Measurements from ENCODE around the gene TRIAP1. TPM values are rescaled to one million over a fixed set of nuclear protein-coding genes. Genes with fewer than 3 reads are reported as not detected.

Gene TRIAP1
- total RNA-seq (10 to 100 TPM in 2 of 5 donors, 1 to 10 TPM in 3; 4.7 to 15.2 (median 8.7) TPM), polyA plus RNA-seq (10 to 100 TPM; 32.6 to 40.6 (median 37.4) TPM)
- long read RNA-seq, donor 1, transcript TRIAP1-202 (2 exons, 1,182 nt): major isoform, 10 of 10 reads
- long read RNA-seq, donor 1, partial matches to known transcripts: 0 of 10 reads
- long read RNA-seq, donor 1, other reads (novel, unspliced or antisense): 0 of 10 reads
- long read RNA-seq, donor 2, partial matches to known transcripts: 0 of 4 reads
- long read RNA-seq, donor 2, other reads (novel, unspliced or antisense): 0 of 4 reads
- long read RNA-seq, donor 3, partial matches to known transcripts: 0 of 4 reads
- long read RNA-seq, donor 3, other reads (novel, unspliced or antisense): 0 of 4 reads
- long read RNA-seq, donor 4, transcript TRIAP1-202 (2 exons, 1,182 nt): major isoform, 5 of 5 reads
- long read RNA-seq, donor 4, partial matches to known transcripts: 0 of 5 reads
- long read RNA-seq, donor 4, other reads (novel, unspliced or antisense): 0 of 5 reads
- long read RNA-seq, donor 5, transcript TRIAP1-202 (2 exons, 1,182 nt): major isoform, 8 of 8 reads
- long read RNA-seq, donor 5, partial matches to known transcripts: 0 of 8 reads
- long read RNA-seq, donor 5, other reads (novel, unspliced or antisense): 0 of 8 reads
- long read RNA-seq, donor 6, transcript TRIAP1-202 (2 exons, 1,182 nt): major isoform, 13 of 13 reads
- long read RNA-seq, donor 6, partial matches to known transcripts: 0 of 13 reads
- long read RNA-seq, donor 6, other reads (novel, unspliced or antisense): 0 of 13 reads
- long read RNA-seq, donor 7, transcript TRIAP1-202 (2 exons, 1,182 nt): major isoform, 9 of 9 reads
- long read RNA-seq, donor 7, partial matches to known transcripts: 0 of 9 reads
- long read RNA-seq, donor 7, other reads (novel, unspliced or antisense): 0 of 9 reads
- long read RNA-seq, donor 8, transcript TRIAP1-202 (2 exons, 1,182 nt): major isoform, 11 of 16 reads
- long read RNA-seq, donor 8, partial matches to known transcripts: 5 of 16 reads
- long read RNA-seq, donor 8, other reads (novel, unspliced or antisense): 0 of 16 reads
- long read RNA-seq, donor 9, transcript TRIAP1-202 (2 exons, 1,182 nt): major isoform, 11 of 11 reads
- long read RNA-seq, donor 9, partial matches to known transcripts: 0 of 11 reads
- long read RNA-seq, donor 9, other reads (novel, unspliced or antisense): 0 of 11 reads
- long read RNA-seq, donor 10, transcript TRIAP1-202 (2 exons, 1,182 nt): major isoform, 5 of 5 reads
- long read RNA-seq, donor 10, partial matches to known transcripts: 0 of 5 reads
- long read RNA-seq, donor 10, other reads (novel, unspliced or antisense): 0 of 5 reads

DNA sequence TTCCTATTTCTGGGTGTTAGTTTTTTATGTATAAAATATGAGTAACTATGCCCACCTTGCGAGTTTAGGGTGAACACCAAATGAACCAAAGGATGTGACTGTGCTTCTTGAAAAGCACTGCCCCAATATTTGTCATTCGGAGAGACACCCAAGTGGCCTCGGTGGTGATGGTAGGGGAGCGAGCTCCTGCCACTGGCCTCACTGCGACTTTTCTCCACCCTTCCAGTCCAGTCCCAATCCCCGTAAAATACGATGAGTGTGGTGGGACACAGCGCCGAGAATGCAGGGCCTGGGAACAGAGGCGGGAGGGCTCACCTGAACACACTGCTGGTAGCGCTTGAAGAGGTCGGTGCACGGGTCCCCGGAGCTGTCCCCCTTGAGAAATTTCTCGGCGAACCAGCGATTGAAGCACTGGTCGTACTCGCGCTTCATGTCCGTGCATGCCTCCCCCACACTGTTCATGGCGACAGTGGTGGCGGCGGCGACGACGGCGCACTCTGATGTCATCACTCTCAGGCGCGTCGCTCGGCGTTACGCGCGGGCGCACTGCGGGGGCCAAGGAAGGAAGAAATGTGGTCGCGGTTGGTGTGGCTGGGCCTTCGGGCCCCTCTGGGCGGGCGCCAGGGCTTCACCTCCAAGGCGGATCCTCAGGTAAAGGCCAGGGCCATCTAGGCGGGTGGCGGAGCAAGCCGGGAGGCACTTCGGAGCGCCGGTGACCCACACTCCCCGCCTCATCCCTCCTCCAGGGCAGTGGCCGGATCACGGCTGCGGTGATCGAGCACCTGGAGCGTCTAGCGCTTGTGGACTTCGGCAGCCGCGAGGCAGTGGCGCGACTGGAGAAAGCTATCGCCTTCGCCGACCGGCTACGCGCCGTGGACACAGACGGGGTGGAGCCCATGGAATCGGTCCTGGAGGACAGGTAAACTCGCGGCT is at the start of gene TRIAP1, which contains the start of gene GATC:
TSS of gene TRIAP1 (minus strand) at position 474 of the 933 bp plus-strand sequence. CDS start at position 462, 12 bp downstream.
TSS of gene GATC (plus strand) at position 534 of the 933 bp plus-strand sequence. CDS start at position 571, 37 bp downstream.
- no peaks in the 10 kb centered on the region for H3K27me3 ChIP-seq
- 0% methylated on average over 40 to 73 of the region's 73 CpGs for WGBS, 5 donors
- peaks cover 18 to 42% (median 35%) of the 10 kb centered on the region in 4 donors for H3K4me1 ChIP-seq
- peak; percentile 86 to 96 for DNase-seq
- no peaks in the 10 kb centered on the region for H3K9me3 ChIP-seq
- H3K4me3 ChIP-seq: peak within 1 kb of the TSS; percentile 85 to 97 (median 92)
- TF ChIP-seq POLR2AphosphoS5 (IDR thresholded peaks at IDR 0.05) (peak; percentile 96 to 99 (median 98)), CTCF (IDR thresholded peaks at IDR 0.05) (peak in 1 of 7 experiments; percentile 8), EP300 (IDR thresholded peaks at IDR 0.05) (no peak), POLR2A (IDR thresholded peaks at IDR 0.05) (peak in 1 of 4 donors; percentile 25)
- H3K27ac ChIP-seq: peak within 1 kb of the TSS; percentile 89 to 94 (median 93)
- intact Hi-C loops (cut with DNase I; ENCODE audit: low total_unique reads): no loop called here
- H3K36me3 ChIP-seq: peaks cover 15 to 58% (median 52%) of the 10 kb centered on the region in 4 donors

DNA sequence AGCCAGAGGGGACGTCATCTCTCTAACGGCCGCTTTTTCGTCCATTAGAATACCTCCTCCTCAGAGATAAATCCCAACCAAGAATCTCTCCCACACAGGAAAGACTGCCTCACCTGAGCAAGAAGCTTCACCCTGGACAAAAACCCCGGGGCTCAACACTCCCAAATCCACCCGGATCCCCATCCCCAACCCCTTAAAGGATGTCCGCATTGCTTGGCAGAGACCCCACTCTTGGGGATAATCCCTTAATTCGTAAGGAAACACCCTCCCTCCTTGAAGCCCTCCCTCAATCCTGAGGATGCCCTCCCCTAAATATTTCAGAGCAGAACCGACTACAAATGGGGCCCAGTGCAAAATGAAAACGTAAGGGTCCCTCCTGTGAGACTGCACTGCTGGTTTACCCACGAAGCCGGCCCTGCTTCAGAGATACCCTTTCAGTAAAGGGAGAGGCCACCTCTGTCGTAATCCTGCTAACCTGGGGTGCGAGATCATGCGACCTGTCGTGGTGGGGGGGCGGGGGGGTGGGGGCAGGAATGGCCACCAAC is 49.1 kb upstream of the TRIAP1 start:
- Histone ChIP-seq H3K9me3 (no peaks in the 10 kb centered on the region), H3K27ac (peak overlapping the region; percentile 66 to 93 (median 88)), H3K4me1 (peaks cover 17 to 39% (median 30%) of the 10 kb centered on the region in 4 donors), H3K27me3 (no peaks in the 10 kb centered on the region), H3K36me3 (peaks cover 5 to 33% (median 31%) of the 10 kb centered on the region in 4 donors), H3K4me3 (peak overlapping the region; percentile 92 to 98 (median 96))
- DNase-seq: no peak
- intact Hi-C loops (cut with DNase I; ENCODE audit: low total_unique reads): no loop called here
- 11 to 19% (median 19%) methylated on average over 16 to 17 of the region's 17 CpGs for WGBS, 5 donors
- TF ChIP-seq EP300 (IDR thresholded peaks at IDR 0.05) (no peak), CTCF (IDR thresholded peaks at IDR 0.05) (no peak), POLR2A (IDR thresholded peaks at IDR 0.05) (no peak), POLR2AphosphoS5 (IDR thresholded peaks at IDR 0.05) (no peak)

GRCh38 chr12:120490833-120491512 is 44.8 kb upstream of the TRIAP1 start:
- no peaks in the 10 kb centered on the region for H3K27me3 ChIP-seq
- DNase-seq: no peak
- H3K27ac ChIP-seq: no peak overlapping the region
- intact Hi-C loops (cut with DNase I; ENCODE audit: low total_unique reads): no loop called here
- peaks cover 0 to 21% (median 17%) of the 10 kb centered on the region in 4 donors for H3K36me3 ChIP-seq
- peaks cover 7 to 14% (median 11%) of the 10 kb centered on the region in 4 donors for H3K4me1 ChIP-seq
- no peaks in the 10 kb centered on the region for H3K9me3 ChIP-seq
- TF ChIP-seq CTCF (IDR thresholded peaks at IDR 0.05) (no peak), EP300 (IDR thresholded peaks at IDR 0.05) (no peak), POLR2AphosphoS5 (IDR thresholded peaks at IDR 0.05) (no peak), POLR2A (IDR thresholded peaks at IDR 0.05) (no peak)
- WGBS, 5 donors: 89 to 100% (median 94%) methylated on average over 2 of the region's 2 CpGs
- H3K4me3 ChIP-seq: no peak overlapping the region
